HG03095 (cell line): Measurements from ENCODE around the gene WDFY4.

Experiments
- ATAC-seq: cut with Tn5 transposase; IDR thresholded peaks from one replicate; pipeline ENCODE4 v1.9.1; 2021; ENCODE audit warnings: moderate library complexity; ENCODE audit not compliant: unreplicated experiment

WDFY4 gene

DNA sequence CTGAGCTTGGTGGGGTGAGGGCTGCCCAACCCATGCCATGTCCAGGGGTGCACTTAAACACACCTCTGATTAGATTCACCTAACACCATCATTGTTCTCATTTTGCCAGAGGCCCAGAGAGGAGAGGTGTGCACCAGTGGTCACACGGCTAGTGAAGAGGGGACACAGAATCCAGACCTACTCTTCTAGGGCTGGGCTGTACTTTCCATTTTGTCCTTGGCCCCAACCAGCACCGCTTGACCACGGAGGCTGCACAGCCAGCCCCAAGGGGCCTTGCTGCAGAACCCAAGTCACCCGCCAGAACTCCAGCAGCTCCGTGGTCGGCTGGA lies 246 bp upstream of the WDFY4 start:
- no peak for ATAC-seq

DNA sequence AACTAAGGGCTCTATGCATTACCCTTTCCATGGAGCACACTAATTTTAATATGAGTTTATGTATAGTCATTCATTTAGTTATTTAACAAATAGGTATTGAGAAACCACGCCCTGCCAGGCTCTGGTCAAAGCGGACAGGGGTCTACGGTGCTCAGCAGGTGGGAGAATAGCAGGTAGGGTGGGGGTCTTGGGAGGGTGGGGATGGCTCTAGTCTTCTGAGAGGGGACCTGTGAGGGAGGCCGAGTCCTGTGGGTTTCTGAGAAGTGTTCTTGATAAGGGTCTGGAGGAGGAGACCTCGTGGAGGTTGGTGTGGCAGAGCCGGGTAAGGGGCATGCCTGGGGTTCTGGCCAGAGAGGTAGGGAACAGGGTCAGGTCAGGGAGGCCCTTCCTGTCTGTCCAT lies 1.1 kb downstream of the WDFY4 start:
- ATAC-seq = no peak

DNA sequence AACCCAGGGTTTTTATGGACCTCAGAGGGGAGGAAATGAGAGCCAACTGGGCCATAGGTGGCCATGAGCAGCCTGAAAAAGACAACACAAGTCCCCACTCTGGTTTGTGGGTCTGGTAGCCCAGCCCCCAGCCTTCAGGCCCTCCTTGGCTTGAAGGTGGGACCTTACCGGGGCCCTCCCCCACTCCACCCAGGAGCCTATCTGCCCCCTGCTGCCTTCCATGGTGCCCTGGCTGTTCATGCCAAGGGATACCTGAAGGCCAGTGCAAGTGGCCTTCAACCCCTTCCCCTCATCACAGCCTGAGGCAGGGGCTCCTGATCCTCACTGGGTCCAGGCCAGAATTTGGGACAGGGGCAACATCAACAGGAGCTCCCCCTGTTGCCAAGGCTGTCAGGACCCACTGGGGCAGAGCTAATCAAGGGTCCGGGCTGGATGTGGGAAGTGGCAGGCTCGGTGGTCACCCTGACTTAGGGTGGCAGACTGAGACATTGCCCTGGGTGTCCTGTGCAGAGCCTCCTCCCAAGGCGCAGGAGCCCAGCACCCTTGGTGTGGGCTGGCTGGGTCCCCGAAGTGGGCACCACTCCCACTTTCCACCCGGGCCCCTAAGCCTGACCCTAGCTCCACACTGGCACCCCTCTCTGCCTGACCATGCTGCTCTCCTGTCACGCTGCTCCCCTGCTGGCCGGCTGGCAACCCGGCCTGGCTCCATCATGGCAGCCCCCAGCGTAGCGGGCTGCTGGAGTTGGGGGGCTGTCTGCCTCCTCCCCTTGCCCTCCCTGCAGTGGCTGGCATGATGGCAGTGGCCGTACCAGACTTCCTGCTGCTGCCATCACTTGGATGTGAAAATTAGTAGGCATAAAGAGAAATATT lies 6.4 kb downstream of the WDFY4 start:
- ATAC-seq = no peak

DNA sequence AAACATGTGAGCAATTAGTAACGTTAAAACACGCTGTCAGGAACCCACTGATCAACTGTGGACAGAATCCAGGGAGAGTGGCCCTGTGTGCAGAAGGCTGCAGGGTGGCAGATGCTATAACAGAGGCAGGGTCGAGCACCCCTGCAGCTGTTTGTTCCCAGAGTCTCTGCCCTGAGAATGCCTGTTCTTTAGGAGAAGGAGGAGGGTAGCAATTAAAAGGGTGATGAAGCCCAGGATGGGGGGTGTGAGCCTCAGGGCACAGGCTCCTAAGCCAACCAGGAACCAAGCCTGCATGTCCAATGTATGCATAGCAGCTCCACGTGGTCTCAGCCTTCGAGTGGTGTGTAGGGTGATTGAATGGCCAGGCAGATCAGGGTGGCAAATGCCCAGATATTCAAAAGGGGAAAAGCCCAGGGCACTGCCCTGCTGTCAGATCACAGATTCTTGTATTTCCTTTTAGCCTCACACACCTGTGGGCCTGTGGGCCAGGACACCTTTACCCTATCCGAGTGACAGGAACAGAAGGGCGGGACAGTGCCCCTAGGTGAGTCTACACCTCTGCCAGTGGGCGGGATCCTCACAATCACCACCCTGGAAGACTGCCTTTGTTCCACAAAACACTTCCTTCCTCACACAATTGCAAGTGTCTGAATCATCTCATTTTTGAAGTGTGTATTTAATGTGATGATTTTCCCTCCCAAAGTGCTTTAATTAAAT lies 7.3 kb downstream of the WDFY4 start:
- ATAC-seq = no peak

DNA sequence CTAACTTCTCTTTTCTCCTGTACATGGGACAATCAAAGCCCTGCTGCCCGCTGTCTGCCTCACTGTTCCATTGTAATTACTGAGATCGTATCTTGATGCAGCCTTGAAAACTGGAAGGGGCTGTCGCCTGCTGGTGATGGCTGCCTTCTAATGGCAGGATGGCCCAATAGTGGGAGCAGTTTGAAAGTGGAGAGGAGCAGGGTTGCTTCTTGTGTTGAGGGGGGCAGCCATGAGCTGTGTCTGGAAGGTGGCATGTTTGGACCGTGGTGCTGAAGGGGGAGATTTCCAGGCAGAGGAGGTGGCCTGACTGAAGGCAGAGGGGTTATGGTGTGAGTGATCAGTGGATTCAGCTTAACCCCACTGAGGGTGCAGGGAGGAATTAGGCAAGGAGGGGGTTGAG lies 8.1 kb downstream of the WDFY4 start:
- no peak for ATAC-seq

DNA sequence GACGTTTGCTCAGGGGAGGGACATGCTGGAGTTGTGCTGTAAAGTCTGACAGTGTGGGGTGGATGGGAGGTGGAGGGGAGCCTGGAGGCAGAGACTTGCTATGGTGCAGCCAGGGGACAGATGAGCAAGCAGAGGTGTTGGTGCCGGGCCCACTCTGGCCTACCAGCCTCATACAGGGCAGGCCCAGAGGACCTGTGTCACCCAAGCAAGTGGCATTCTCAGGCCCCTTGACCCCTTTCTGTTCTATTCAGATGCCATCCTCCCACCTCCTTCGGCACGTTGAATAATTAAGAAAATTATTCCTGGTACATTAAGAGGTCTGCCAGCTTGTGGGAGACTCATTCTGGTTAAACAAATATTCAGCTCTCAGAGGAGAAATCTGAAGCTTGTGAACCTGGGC lies 8.5 kb downstream of the WDFY4 start:
- ATAC-seq = no peak

DNA sequence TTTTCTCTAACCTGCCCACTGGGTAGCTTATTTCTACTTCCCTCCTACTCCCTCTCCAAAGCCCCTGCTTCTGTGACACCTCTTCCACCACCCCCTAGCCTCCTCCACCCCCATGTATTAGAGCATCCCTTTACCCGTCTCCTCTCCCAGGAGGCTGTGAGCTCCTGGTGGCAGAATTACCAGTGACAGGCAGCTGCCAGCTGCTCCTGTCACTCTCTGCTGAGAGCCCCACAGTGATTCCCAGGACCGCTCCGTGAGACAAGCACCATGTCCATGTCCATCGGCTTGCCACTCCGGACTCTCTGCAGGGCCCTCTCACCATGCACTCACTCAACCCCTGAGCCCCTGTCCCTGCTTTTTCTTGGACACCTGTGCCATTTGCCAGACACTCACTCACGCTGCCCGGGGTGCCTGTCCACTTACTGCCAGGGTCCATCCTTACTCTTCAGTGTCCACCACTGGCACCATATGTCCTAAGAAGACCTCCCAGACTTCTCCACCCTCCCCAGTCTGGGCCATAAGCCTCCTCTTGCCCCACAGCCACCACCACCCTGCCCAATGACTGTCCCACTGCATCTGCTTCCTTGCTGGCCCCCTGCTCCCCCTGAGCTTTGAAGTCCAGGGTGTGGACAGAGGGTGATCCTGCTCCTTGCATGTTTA lies 9.8 kb downstream of the WDFY4 start:
- ATAC-seq = no peak

DNA sequence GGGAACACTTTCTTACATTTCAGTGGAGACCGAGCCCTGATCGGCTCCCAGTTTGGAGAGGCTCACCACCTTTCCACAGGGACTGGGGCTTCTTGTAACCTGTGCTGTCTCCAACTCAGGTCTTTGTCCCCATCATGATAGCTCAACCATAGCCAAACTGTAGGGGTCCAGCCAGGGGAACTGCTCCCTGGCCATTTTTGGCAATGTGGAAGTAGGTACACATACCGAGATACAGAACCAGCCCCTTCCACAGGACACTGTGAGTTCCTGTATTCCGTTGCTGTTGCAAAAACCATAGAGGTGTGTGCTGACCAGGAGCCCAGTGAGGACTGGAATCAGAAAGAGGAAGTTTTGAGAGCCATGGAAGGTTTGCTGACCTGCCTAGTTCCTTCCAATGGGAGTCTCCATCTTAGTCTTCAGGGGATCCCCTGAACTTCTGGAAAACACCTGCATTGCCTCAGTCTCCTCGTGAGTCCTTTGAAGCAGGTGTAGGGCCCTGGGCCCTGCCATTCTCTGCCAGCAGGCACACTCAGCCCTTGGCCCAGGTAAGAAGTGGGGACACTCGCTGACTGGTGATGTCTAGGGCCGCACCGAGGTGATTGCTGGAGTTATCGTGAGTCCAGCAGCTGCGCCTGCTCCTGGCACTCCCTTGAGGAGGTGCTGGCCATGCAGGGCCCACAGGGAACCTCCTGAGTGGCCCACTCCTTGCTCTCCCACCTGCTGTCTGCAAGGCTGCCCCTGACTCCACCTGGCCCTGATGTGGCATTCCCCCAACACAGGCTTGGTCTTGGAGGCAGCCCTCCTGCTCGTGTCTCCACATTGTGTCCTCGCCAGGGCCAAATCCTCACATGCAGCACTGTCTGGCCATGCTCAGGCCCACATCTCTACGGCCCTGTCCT lies 11.2 kb downstream of the WDFY4 start:
- no peak for ATAC-seq

DNA sequence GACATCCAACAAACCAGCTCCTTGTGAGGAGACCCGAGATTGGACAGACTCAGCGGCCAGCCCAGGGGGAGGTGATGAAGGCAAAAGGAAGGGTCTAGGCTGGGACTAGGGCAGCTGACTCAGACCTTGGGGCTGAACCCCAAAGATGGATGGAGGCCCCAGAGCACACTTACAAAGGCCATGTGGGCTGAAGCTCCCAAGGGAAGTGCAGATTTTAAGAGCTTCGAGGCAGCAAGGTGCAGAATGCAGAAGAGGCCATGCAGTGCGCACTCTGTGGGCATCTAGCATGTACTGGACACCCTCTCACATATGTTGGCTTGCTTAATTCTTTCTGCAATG lies 11.8 kb downstream of the WDFY4 start:
- no peak for ATAC-seq

DNA sequence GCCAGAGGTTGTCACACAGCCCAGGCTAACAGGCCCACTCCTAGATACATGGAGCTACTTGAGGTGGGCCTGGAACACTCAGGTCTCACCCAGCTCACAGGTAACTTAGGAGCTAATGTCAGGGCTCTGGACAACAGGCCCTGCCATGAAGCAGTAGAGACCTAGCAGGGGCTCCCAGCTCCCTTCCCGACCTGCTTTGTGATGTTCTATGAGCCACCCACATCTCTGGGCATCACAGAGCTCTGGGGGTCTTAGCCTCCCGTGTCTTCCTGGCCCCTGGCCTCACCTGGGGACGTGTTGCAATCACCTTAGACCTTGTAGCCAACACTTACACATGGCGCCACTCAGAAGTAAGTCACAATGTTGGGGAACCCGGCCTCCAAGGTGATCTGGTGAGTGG lies 12.4 kb downstream of the WDFY4 start:
- no peak for ATAC-seq

DNA sequence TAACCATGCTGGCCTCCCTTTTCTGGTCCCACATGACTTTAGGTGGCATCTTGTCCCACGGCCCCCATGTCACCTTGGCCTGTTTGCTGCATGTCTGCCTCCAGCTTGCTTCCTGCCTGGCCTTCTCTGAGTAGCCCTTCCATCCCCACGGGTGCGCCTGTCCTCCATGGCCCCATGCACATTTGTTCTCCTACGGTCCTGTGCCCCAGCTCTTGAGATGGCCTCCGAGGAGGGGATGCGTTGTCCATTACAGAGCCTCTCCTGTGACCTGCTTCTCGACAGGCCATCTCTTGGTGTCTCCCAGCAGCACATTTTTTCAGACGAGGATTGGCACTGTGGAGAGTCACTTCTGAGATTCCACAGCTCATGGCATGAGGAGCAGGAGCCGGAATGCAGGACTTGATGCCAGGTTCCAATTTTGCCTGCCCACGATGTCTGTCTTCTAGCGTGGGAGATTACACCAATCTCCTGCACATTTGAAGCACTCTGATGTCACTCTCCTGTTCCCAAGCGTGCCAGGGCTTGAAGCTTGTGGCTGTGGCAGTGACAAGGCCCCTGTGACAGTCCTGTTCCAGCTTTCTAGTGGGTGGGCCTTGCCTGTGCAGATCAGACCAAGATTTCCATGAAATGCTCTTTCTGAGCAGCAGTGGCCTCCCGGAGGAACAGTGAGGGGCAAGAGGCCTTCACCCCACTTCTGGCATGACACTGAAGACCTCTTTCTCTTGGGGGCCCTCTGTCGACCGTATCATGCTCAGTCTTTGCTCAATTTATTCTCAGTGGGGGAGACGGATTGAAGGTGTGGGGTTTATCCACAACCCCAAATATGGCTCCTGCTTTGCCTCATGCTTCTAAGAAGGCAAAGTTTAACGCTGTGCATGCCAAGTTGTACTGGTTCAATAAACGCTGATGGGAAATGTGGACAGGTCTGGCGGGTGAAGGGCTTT lies 13.4 kb downstream of the WDFY4 start:
- ATAC-seq = no peak

DNA sequence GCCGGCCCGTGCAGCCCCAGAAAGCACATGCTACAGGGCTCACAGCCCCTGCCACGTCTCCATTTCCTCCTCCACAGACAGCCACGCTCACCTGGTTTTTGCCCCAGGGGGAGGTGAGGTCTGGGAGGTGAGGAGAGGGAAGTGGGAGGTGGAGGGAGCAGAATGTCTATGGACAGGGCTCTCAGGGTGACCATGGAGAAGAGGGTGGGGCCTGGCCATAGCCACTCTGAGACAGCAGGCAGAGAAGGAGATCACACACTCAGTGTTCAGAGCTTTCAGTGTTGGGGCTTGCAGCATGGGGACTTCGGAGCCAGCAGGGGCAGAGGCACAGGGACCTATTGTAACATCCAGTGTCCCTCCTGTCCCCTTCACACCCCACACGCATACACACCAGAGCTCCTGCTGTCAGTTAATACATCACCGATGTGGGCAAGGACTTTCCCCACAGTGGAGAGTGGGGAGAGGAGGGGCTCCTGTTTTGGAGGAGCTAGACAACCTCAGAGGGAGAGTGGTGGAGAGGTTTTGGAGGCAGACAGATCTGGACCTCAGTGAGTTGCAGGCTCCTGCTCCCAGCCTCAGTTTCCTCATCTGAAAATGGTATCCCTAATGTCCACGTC lies 14.4 kb downstream of the WDFY4 start:
- ATAC-seq = no peak

DNA sequence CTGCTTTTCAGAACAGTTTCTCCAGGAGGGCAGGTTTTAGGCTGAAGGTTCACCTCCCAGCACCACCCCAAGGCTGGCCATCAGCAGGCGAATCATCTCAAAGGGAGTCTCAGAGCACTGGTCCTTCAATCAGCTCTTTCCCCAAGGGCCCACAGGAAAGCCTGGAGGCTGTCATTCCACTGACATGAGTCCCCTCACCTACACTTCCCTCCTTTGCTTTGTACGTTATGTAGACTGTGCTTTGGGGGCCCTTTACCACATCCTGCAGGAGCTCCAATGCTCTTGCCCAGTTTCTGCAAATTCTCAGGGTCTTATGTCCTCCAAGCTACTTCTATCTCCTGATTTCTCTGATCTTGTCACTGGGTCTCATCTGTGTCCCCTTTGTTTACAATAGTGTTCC lies 15.4 kb downstream of the WDFY4 start:
- ATAC-seq = no peak

DNA sequence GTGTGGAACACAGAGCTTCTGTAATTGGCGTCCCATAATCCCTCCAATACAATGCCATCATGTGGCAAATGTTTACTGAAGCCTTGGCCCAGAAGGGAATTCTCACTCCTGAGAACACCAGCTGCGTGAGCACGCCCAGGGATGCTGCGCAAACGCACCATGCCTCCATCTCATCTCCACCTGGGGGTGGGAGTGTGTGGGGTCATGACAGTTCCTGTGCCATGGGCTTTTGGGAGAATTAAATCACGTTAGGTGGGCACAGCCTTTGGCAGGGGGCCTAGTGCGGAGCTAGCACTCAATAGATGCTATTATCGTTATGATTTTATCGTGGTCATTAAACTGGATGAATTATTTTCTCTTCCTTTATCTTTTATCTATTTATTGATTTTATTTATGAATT lies 15.8 kb downstream of the WDFY4 start:
- no peak for ATAC-seq

DNA sequence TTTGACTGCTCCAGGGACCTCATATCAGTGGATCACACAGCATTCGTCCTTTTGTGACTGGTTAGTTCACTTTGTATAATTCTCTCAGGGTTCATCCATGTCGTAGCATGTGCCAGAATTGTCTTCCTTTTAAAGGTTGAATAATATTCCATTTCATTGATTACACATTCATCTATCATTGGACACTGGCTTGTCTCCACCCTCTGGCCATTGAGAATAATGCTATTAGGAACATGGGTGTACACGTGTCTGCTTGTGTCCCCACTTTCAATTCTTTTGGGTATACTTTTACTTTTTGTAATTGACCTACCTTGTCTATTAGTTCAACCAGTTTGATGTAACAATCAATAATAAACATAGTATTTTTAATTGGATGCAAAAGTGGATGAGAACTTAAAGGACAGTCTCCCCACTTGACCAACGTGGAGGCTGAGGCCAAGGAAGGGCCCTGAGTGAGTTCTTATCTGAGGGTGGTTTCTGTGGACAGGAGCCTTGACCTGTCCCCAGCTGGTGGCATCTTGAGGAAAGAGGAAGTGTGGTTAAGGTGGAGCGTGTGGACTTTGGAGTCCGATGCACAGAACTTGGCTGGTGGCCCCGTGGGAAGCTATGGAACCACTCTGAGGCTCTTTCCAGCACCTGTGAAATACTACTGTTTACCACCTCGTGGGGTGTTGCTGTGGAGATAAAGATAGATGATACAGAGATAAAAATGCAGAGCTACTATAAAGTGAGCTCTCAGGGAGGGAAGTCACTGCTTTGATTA lies 16.6 kb downstream of the WDFY4 start:
- ATAC-seq = no peak

DNA sequence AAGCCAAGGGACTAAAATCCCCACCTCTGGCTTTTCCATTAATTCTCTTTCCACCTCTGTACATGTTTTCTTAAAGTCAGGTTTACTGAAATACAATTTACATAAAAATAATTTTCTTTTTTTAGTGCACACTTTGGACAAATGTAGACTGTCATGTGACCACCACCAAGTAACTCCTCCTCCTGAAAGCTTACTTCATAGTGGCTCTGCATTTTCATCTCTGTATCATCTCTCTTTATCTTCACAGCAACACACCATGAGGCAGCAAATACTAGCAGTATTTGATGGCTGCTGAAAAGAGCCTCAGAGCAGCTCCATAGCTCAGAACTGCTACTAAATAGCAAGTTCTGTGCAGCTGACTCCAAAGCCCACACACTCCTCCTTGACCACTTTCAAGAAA lies 17.3 kb downstream of the WDFY4 start:
- no peak for ATAC-seq

DNA sequence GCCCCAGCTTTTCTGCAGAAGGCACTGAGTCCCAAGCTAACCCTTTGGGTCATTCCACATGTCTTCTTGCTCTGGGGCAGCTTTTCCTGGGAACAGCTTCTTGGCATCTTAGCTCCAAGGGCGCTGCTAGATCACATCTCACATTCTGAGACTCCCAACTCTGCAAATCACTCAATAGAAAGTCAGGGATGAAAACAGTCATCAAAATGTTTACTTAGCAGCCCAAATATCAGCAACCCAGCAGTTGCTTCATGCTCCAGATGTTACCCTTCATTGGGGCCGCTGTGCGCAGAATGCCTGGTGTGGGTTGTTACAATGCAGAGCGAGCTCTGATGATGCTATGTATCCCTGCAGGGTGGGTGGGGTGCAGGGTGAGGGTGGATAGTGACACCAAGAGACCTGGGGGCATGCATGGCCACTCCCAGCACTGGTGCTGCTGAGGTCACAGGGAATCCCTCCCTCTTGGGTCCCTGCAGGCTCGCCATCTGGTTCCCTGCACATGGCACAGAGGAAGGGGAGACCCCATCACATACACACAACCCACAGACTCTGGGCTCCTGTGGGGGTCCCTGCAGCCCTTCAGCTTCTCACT lies 19.0 kb downstream of the WDFY4 start:
- ATAC-seq = no peak

DNA sequence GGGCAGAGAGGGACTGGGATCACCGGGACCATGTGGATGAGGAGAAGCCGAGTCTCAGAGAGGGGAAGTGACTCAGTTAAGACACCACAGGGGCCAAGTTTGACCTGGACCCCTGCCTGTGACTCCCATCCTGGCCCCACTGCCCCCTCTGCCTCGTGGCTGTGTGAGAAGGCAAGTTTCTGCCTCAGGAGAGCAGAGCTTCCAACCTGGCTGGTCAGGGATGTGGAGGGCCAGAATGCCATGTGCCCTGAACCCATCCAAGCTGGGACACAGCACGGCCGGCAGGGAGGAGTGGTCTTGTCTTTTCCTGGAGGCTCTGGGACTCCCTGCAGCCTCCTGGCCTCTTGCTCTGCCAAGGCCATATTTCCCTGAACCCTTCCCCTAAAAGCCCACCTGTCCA lies 19.5 kb downstream of the WDFY4 start:
- ATAC-seq = no peak
